ENCODE data around the gene MAPKAPK3.
"Not testable (repeated sequence)": the region's sequence is repeated elsewhere in the genome, so short reads cannot be mapped to it uniquely, and the experiment has no call there.

MAPKAPK3 gene

GRCh38 chr3:50665081-50665840 is 48.3 kb downstream of the MAPKAPK3 start:
- TF ChIP-seq CTCF (IDR thresholded peaks at IDR 0.05; ENCODE audit: low read depth, low read length): no peak
- in situ Hi-C loops (cut with HindIII; ENCODE audit: low sequenced_read_pairs): no loop called here
- no peak for DNase-seq (ENCODE audit: low read depth, low spot score)
- no peak overlapping the region for H3K4me3 ChIP-seq (ENCODE audit: low read depth, low read length)

- in situ Hi-C loops (cut with HindIII; ENCODE audit: low sequenced_read_pairs); H3K4me3 ChIP-seq (ENCODE audit: low read depth, low read length); DNase-seq (ENCODE audit: low read depth, low spot score): not testable (repeated sequence)
Observed at GRCh38 chr3:50665841-50666115, 48.8 kb downstream of the MAPKAPK3 start.

GRCh38 chr3:50666837-50667236 is 49.9 kb downstream of the MAPKAPK3 start:
- DNase-seq (ENCODE audit: low read depth, low spot score): no peak
- in situ Hi-C loops (cut with HindIII; ENCODE audit: low sequenced_read_pairs): no loop called here
- TF ChIP-seq CTCF (IDR thresholded peaks at IDR 0.05; ENCODE audit: low read depth, low read length): no peak

GRCh38 chr3:50671331-50671730 is 54.4 kb downstream of the MAPKAPK3 start:
- no peak overlapping the region for H3K4me3 ChIP-seq (ENCODE audit: low read depth, low read length)
- peak; percentile 80 for DNase-seq (ENCODE audit: low read depth, low spot score)
- in situ Hi-C loops (cut with HindIII; ENCODE audit: low sequenced_read_pairs): no loop called here
- TF ChIP-seq CTCF (IDR thresholded peaks at IDR 0.05; ENCODE audit: low read depth, low read length): no peak

More at GRCh38 chr3:50666837-50667236, 49.9 kb downstream of the MAPKAPK3 start:
- no peak overlapping the region for H3K4me3 ChIP-seq (ENCODE audit: low read depth, low read length)

- H3K4me3 ChIP-seq (ENCODE audit: low read depth, low read length): no peak overlapping the region
- no peak for DNase-seq (ENCODE audit: low read depth, low spot score)
- in situ Hi-C loops (cut with HindIII; ENCODE audit: low sequenced_read_pairs): no loop called here
- no peak for TF ChIP-seq CTCF (IDR thresholded peaks at IDR 0.05; ENCODE audit: low read depth, low read length)
Observed at GRCh38 chr3:50672656-50673055, 55.7 kb downstream of the MAPKAPK3 start.

GRCh38 chr3:50673931-50674330 is 57.0 kb downstream of the MAPKAPK3 start:
- no peak for TF ChIP-seq CTCF (IDR thresholded peaks at IDR 0.05; ENCODE audit: low read depth, low read length)
- H3K4me3 ChIP-seq (ENCODE audit: low read depth, low read length): no peak overlapping the region
- in situ Hi-C loops (cut with HindIII; ENCODE audit: low sequenced_read_pairs): no loop called here
- no peak for DNase-seq (ENCODE audit: low read depth, low spot score)

GRCh38 chr3:50674349-50675178 is 57.6 kb downstream of the MAPKAPK3 start, which contains the start of gene DOCK3:
DOCK3 (plus strand) TSS chr3:50674927; CDS start chr3:50675264, 337 bp downstream.
- in situ Hi-C loops (cut with HindIII; ENCODE audit: low sequenced_read_pairs): no loop called here
- H3K4me3 ChIP-seq (ENCODE audit: low read depth, low read length): peak within 1 kb of the TSS; percentile 20
- DNase-seq (ENCODE audit: low read depth, low spot score): peak; percentile 29
- TF ChIP-seq CTCF (IDR thresholded peaks at IDR 0.05; ENCODE audit: low read depth, low read length): no peak
